ENCODE measurements around the gene POM121. TPM values are rescaled to one million over a fixed set of nuclear protein-coding genes. Genes with fewer than 3 reads are reported as not detected.

POM121 gene
- total RNA-seq, 1 experiment from 2014 or later, result 53.3 TPM

GRCh38 chr7:72919256-72919775, 5.6 kb upstream of the POM121 start:
- intact Hi-C loops (cut with micrococcal nuclease), result loop anchor here (5.0 kb wide), 1 partner anchor 92 kb away; the partner anchor contains the start of gene TYW1B
- no peak for ATAC-seq
- Histone ChIP-seq H3K4me2 (ENCODE audit: low read length) (no peak overlapping the region), H3K27me3 (ENCODE audit: insufficient read depth, low read length) (no peaks in the 10 kb centered on the region), H3K9me3 (ENCODE audit: control insufficient read depth in 1 of 2, insufficient read depth in 1 of 2, low read depth in 1 of 2, low read length in 2 of 2) (no peaks in the 10 kb centered on the region), H3K4me3 (replicated peaks in 1 of 2; ENCODE audit: low read depth in 1 of 2, low read length in 2 of 2) (no peak overlapping the region), H4K20me1 (ENCODE audit: insufficient read depth) (no peaks in the 10 kb centered on the region; the same call in 1 of the 2 replicates), H3K79me2 (ENCODE audit: insufficient read depth, low read length) (peaks cover 66% of the 10 kb centered on the region), H3K27ac (ENCODE audit: low read depth, low read length) (no peak overlapping the region), H3K9ac (ENCODE audit: low read length) (no peak overlapping the region), H3K9me2 (ENCODE audit: insufficient read depth) (no peaks in the 10 kb centered on the region), H3K4me1 (ENCODE audit: control insufficient read depth in 1 of 2, insufficient read depth in 2 of 2, low read length in 2 of 2) (peaks cover 2 to 6% of the 10 kb centered on the region in 2 experiments; a peak in 1 of 4 replicates), H2AFZ (ENCODE audit: low read depth, low read length, poor library complexity, severe bottlenecking) (no peak overlapping the region), H3K36me3 (ENCODE audit: control insufficient read depth in 1 of 2, insufficient read depth in 2 of 2, low read length in 2 of 2) (peaks cover 0 to 4% of the 10 kb centered on the region in 2 experiments; a peak in 1 of 4 replicates)
- BruUV-seq (replicated peaks), result no TSS peak
- TF ChIP-seq MAX (IDR thresholded peaks at IDR 0.05), result no peak
- no peak for TF ChIP-seq POLR2A (IDR thresholded peaks at IDR 0.05; ENCODE audit: borderline replicate concordance, extremely low read depth, insufficient read depth, insufficient read length)
- no peak for TF ChIP-seq SP1 (IDR thresholded peaks at IDR 0.05; ENCODE audit: low read depth)
- TF ChIP-seq EGR1 (IDR thresholded peaks at IDR 0.05; ENCODE audit: low read depth), result no peak
- TF ChIP-seq ZNF274 (IDR thresholded peaks at IDR 0.05; ENCODE audit: low read depth, low read length), result no peak
- no peak for TF ChIP-seq CTCF (IDR thresholded peaks at IDR 0.05 in 2 of 3, conservative IDR thresholded peaks at IDR 0.05 in 1 of 3; ENCODE audit: borderline replicate concordance in 1 of 3, insufficient read depth in 1 of 3, low read depth in 2 of 3, low read length in 2 of 3)
- no peak for TF ChIP-seq JUND (IDR thresholded peaks at IDR 0.05)
- TF ChIP-seq EZH2phosphoT487 (IDR thresholded peaks at IDR 0.05; ENCODE audit: borderline replicate concordance), result no peak
- TF ChIP-seq SIN3A (IDR thresholded peaks at IDR 0.05; ENCODE audit: low read depth), result no peak
- TF ChIP-seq TCF7L2 (IDR thresholded peaks at IDR 0.05; ENCODE audit: borderline replicate concordance, extremely low read depth, insufficient read depth, insufficient read length), result no peak
- TF ChIP-seq FOSL1 (IDR thresholded peaks at IDR 0.05; ENCODE audit: low read depth), result no peak
- no peak for TF ChIP-seq SRF (IDR thresholded peaks at IDR 0.05; ENCODE audit: low read depth)
- TF ChIP-seq ELF1 (IDR thresholded peaks at IDR 0.05; ENCODE audit: borderline replicate concordance, low read depth), result no peak
- ChIA-PET RAD21 (ENCODE audit: low non-redundant PET in 1 of 2, low total read pairs in 2 of 2, uncharacterized antibody in 2 of 2, unreplicated experiment in 2 of 2) (no interaction called here), CTCF (no interaction called here), POLR2A (no interaction called here)
- no peak for DNase-seq (ENCODE audit: low read depth, low spot score)

Data from HCT116 (cell line).